T-helper 2 cell (primary cell): ENCODE results near the gene AKTIP.
"Not testable (repeated sequence)": the region's sequence is repeated elsewhere in the genome, so short reads cannot be mapped to it uniquely, and the experiment has no call there.

Source experiments
- DNase-seq, 5 experiments: peaks; one replicate each; pipeline versions ENCODE4 v3.0.0 to v3.0.0-alpha.2; 2012 to 2022

AKTIP gene

GRCh38 chr16:53515259-53515658 is 12.2 kb upstream of the AKTIP start:
- no peak for DNase-seq

- not testable (repeated sequence) for DNase-seq
These were observed 9.8 kb upstream of the AKTIP start for GRCh38 chr16:53512795-53513194.

DNA sequence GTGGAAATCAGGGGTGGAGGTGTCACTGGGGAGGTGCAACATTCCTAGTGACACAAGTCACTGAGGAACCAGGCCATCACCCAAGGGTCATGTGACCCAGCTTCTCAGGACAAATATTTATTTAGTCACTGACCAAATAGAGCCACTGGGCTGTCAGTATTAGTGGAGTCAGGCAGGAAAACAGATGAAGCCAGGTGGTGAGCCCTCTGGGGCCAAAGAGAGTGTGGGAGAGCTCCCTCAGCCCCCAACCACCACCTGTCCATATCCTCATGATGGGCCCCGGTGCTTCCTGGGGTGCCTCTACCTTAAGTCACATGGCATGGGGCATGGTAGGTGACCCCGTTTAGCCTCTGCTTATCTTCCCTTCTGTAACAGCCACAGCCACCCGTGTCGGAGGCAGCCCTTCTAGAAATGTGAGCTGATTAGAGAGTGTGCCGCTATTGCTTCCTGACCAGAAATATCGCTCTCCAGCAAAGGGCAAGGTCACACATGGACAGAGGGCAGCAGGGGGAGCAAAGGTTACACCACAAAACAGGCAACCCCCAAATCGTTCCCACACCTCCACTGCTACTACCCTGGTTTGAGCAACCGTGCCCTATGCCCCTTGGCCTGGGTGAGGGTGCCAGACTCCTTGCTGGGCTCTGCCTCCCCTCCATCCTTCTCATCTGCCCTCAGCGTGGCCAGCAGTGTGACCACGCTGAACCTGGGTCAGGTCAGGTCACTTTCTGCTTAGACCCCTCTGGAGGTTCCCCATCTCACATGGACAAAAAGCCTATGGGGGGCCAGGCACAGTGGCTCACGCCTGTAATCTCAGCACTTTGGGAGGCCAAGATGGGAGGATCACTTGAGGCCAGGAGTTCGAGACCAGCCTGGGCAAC is 8.6 kb upstream of the AKTIP start:
- no peak for DNase-seq

- no peak for DNase-seq
These were observed 8.0 kb upstream of the AKTIP start for GRCh38 chr16:53511084-53511402.

GRCh38 chr16:53510704-53511070 is 7.7 kb upstream of the AKTIP start:
- DNase-seq = no peak

DNA sequence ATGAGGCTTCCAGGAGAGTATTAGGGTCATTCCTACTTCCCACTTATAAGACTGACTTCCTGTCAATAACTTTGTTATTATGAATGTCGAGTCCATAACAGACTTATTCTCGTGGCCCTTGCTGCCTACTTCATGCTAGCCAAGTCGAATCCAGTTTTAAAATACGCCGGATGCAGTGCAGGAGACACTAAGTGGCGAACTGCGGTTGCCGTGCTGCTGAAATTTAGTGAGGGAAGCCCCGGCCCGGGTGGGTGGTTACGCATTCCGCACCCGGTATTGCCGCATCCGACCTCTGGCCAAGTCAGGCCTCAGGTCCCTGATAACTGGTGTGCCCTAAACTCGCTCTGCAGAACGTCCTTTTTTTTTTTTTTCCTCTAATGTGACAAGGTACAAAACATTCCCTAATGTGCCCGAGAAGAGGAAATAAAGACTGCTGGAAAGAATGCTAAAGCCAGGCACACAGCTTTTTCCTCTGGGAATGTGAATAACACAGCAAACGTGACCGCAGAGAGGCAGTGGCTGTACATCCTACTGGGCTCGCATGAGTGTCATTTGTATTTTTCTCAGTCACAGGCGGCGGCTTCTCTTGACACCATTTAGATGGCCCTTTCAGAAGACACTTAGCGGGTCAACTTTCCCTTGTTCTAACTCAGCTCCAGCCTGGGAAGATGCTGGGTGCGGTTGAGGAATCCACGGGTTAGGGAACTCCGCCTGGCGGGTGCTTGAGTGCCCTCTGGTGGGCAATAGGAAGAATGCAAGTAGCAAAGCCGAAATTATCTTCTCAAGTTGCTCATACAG is 7.1 kb upstream of the AKTIP start:
- DNase-seq = peak in 4 of 5 experiments; percentile 10 to 58 (median 32)

- no peak for DNase-seq
These were observed 4.6 kb upstream of the AKTIP start for GRCh38 chr16:53507464-53508179.

DNA sequence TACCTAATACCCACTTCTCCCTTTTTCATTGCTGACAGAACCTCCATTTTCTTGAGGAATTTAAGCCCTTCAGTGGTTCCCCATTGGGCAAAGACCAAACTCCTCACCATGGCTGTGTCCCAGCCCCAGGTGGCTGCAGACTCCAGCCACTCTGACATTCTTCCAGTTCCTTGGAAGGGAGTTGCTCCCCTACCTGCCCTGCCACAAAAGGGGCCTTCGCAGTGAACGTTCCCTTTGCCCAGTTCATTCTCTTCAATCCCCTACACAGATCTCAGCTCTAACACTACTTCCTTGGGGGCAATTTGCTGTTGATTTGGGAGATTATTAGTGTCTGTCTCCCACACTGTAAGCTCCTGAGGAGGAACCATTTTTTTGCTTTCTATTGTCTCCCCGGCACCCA is 3.2 kb upstream of the AKTIP start:
- DNase-seq = no peak

DNA sequence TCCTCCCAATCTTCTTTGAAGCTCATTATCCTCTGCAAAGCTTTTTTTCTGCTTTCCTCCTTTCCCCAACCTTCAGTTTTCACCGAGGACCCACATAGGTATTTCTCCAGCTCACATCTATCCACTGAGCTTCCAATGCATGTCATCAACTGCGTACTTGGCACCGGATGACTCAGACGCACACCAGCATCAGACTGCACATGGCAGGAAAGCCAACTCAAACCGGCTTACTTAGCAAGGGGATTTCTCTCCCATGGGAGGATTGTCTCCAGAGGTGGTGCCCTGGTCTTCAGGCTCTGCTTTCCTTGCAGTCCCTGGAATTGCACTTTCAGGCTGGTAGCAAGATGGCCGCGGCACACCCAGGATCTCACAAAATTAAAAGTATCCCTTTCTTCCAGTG is 1.7 kb upstream of the AKTIP start:
- DNase-seq = peak in 2 of 5 experiments; percentile 11 to 77

GRCh38 chr16:53503991-53504663 is 1.1 kb upstream of the AKTIP start:
- peak in 2 of 5 experiments; percentile 13 to 65 for DNase-seq

DNA sequence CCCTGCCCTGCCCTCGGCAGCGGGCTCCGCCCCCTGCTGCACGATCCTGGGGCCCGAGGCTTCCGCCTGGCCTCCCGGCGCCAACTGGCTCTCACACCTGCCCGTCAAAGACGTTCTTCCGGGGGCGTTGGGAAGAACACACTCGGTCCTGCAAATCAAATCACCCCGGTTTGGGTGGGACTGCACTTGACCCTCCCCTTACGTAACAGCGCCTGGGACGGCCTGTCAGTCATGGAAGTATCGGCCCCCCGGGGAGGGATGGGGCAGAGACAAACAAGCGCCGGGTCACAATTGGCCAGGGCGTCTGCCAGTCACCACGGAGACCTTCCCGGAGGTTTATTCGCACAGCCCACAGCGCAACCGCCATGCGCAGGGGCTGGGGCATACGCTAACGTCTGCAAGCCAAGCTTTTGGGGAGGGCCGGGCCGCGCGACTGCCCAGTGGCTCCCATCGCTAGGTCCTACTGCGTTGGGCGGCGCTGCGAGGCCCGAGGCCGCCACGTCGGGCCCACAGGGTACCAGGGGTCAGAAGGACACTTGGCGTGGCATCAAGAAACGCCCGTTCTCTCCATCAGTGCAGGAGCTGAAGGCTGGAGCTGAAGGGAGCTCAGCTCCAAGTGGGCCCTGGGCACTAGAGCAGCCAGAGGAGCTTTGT is 388 bp upstream of the AKTIP start:
- DNase-seq = peak; percentile 98 to 100 (median 100)

DNA sequence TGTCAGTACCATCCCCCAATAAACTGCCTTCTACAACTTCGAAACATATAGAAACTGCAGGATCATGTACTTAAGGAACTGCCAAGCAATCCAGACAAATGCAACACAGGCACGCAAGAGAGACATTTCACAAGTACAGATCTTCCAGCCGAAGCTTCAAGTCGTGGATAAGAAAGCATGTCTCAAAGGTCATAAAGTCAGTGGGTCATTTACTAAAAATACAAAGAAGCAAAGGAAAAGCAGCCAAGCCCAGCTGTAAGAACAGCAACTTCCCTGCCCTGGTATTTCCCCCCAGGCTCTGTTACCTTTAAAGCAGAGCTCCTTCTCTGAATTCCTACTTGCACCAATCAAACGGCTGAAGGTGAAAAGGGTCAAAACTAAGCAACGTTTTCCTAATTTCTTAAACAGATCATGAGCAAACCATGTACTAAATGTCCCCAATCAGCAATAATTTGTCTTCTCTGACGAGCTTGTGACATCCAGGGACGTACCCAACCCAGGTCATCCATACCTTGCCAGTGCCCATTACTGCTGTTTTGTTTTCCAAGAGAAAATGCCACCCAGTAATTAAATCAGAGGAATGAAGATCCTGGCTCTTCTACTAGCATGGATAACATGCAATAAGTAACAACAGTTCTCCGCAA is 1.7 kb downstream of the AKTIP start:
- no peak for DNase-seq

DNA sequence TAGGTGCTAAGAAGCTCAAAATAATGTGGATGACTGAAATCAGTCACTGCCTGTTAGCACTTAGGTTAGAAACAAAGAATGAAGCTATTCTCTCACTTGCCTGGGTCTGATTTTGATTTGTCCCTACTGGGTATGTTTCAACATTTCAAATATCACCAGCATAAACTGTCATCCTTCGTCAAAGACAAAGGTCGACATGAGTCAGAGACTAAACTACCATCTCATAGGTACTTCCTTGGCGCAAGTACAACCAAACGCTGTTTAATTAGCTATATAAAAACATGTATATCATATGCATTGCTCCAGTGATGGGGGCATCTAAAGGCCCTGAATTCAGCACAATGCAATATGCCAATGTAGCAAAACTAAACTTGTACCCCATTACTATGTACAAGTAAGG is 4.0 kb downstream of the AKTIP start:
- no peak for DNase-seq

DNA sequence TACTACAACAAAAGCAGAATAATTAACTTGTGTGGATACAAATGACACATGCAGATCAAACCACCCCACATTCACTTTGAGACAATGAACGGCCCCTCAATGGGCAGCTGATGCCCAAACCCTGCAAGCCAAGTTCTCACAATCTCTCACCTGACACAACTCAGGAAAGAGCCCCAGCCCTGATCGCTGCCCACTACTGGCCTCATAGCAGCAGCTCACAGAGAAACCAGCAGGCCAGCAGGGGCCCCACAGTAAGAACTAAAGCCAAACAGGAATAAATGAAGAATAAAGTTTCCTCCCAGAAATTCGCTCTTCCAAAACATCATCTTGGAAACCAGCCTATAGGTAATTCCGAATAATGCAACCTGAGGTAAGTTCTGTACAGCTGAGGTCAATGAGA is 7.7 kb downstream of the AKTIP start:
- no peak for DNase-seq

GRCh38 chr16:53494636-53495035 is 8.4 kb downstream of the AKTIP start:
- no peak for DNase-seq

DNA sequence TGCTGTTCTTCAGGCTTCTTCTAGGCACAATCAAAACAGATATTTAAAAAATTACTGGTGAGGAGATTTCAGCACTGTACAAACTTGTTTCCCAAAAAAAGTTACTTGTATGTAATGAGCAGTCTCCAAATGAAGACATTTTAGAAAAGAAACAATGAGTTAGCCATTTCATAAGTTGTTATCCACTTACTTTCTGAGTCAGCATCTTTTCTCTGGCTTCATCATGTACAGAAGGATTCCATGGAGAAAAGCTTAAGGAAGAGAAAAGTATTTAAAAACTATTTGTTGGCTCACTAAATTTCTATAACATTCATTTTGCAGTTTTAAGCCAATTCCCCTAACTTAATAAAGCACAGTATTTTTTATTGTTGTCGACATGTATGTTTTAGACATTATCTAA is 10.5 kb downstream of the AKTIP start:
- no peak for DNase-seq

GRCh38 chr16:53489755-53490154 is 13.3 kb downstream of the AKTIP start:
- DNase-seq = no peak

- no peak for DNase-seq
These were observed 16.8 kb downstream of the AKTIP start for GRCh38 chr16:53486230-53486629.

GRCh38 chr16:53484542-53484941 is 18.5 kb downstream of the AKTIP start:
- no peak for DNase-seq

DNA sequence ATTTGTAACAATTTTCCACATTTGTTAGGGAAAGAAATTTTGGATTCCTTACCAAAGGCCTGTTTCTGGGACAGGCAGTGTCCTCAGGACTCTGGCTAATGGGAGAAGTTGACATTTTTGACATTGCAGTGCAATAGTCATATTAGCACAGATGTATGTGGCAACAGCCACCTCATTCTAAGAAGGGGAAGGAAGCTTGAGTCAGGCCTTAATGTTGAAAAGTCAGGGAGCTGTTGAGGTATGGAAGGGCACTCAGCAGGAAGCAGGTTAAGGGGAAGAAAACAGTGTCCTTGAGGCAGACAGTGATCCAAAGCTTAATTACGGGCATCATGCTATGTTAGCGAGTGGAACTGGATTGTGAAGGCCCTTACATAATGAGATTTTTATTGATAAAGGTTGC is 20.9 kb downstream of the AKTIP start:
- DNase-seq = peak in 1 of 5 experiments; percentile 30

- no peak for DNase-seq
These were observed 22.6 kb downstream of the AKTIP start for GRCh38 chr16:53480394-53480793.

DNA sequence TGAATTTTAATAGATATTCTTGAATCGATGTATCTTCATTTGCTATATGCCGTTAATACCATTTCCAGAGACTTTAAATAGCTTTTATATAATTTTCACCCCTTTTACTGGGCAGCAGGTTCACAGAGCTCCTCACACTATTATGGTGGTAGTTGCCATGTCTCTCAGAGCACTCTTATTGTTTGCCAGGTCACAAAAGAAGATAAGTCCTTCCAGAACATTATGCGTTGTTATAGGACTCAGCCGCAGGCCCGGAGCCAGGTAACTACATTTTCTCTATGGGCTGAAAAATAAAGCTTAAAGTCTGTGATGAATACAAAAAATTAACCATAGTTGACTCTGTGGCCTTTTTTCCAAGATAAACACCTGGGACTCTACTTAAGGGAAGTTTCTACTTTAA is 24.0 kb downstream of the AKTIP start:
- DNase-seq = no peak
